NOMO-1 (cell line): ENCODE results near the gene PLA2G2D.

Experiments
- DNase-seq, 2 experiments: peaks; one replicate each; lab custom pipeline; 2025; ENCODE audit not compliant: unreplicated experiment in 2 of 2; lab: John Stamatoyannopoulos, UW

Gene PLA2G2D

GRCh38 chr1:20070357-20070756 lies 49.0 kb downstream of the PLA2G2D start:
- no peak for DNase-seq

DNA sequence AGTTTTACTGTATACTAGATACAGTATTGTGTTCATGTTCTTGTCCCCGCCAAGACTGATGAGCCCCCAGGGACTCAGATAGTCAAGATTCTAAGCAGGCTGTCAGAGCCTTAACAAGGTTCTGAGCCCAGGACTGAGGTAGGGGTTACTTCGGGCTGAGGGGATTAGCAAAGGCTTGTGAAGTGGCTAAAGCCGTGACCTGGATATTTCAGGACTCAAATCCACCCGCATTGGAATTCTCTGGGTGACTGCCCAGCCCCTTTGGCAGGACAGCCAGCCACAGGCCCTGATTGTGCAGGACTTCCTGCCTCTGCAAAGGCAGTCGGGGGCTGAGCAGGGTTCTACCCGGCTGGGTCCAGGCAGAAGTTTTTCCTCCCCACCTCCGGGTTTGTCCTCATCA lies 49.5 kb downstream of the PLA2G2D start, which contains the start of gene PLA2G5:
Gene PLA2G5 (plus strand): TSS at position 321 of the 400 bp plus-strand sequence. CDS start 14,637 bp downstream, outside the sequence.
- DNase-seq, result no peak

DNA sequence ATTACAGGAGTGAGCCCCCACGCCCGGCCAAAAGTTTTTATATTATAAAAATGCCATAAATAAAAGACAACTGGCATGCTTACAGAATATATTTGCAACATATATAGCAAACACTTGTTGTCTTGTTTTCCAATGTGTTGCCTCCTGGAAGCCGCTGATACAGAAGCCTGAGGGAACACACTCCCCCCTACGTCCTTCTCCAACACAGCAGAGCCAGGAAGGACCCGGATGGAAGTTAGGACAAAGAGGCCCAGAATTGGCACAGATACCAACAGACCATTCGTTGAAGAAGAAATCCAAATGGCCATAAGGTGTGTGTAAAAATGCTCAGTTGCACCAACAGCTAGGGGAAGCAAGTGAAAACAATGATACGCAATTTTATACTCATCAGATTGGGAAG lies 50.6 kb downstream of the PLA2G2D start:
- DNase-seq, result no peak

GRCh38 chr1:20063861-20064292 lies 55.5 kb downstream of the PLA2G2D start:
- DNase-seq, result no peak
